Astrocyte (in vitro differentiated cells and primary cell): ENCODE measurements around the gene DHFR2. TPM values are rescaled to one million over a fixed set of nuclear protein-coding genes. Genes with fewer than 3 reads are reported as not detected.
A peak's percentile ranks its signal among the peaks of the same experiment; 100 is the strongest.

ENCODE experiments used
- DNase-seq: peaks from one replicate; pipeline ENCODE4 v3.0.0-alpha.2; 2010; ENCODE audit warnings: low read depth
- FAIRE-seq: peaks from 2 replicates; lab custom pipeline; 2011; peaks lifted over from hg19 to GRCh38; lab: Jason Lieb, UNC
- H2AFZ ChIP-seq: 2 replicates; pipeline ENCODE4 v1.6.0; 2012; ENCODE audit warnings: low read depth, low read length, inconsistent platforms
- H3K27ac ChIP-seq: 2 replicates; pipeline ENCODE4 v1.5.1; 2011; ENCODE audit warnings: low read depth, low read length, inconsistent platforms
- H3K27me3 ChIP-seq: 2 replicates; pipeline ENCODE4 v1.6.0; 2011; ENCODE audit warnings: low read length, inconsistent platforms; ENCODE audit not compliant: insufficient read depth
- H3K36me3 ChIP-seq: 2 replicates; pipeline ENCODE4 v1.5.1; 2011; ENCODE audit warnings: low read length, inconsistent platforms; ENCODE audit not compliant: insufficient read depth
- H3K4me1 ChIP-seq: 2 replicates; pipeline ENCODE4 v1.5.1; 2011; ENCODE audit warnings: low read length, inconsistent platforms; ENCODE audit not compliant: insufficient read depth
- H3K4me2 ChIP-seq: 2 replicates; pipeline ENCODE4 v1.6.0; 2012; ENCODE audit warnings: low read length, inconsistent platforms
- H3K4me3 ChIP-seq: 2 replicates; pipeline ENCODE4 v1.5.1; 2011; ENCODE audit warnings: low read depth, mild to moderate bottlenecking, low read length, inconsistent platforms; ENCODE audit not compliant: insufficient read depth
- H3K79me2 ChIP-seq: 2 replicates; pipeline ENCODE4 v1.6.0; 2012; ENCODE audit warnings: mild to moderate bottlenecking, low read length, inconsistent platforms; ENCODE audit not compliant: insufficient read depth
- H3K9ac ChIP-seq: 2 replicates; pipeline ENCODE4 v1.6.0; 2012; ENCODE audit warnings: mild to moderate bottlenecking, low read length, inconsistent platforms
- H3K9me3 ChIP-seq: 2 replicates; pipeline ENCODE4 v1.5.1; 2012; ENCODE audit warnings: low read depth, mild to moderate bottlenecking, low read length, inconsistent platforms; ENCODE audit not compliant: insufficient read depth
- H4K20me1 ChIP-seq: 2 replicates; pipeline ENCODE4 v1.6.0; 2012; ENCODE audit warnings: low read length, inconsistent platforms; ENCODE audit not compliant: insufficient read depth
- H3K27ac Mint-ChIP-seq: one replicate; pipeline ENCODE4 v1.8.0; 2021; ENCODE audit warnings: mild to moderate bottlenecking, mixed read lengths; ENCODE audit not compliant: unreplicated experiment
- H3K27me3 Mint-ChIP-seq: one replicate; pipeline ENCODE4 v1.8.0; 2021; ENCODE audit warnings: low read depth, mixed read lengths; ENCODE audit not compliant: unreplicated experiment
- H3K36me3 Mint-ChIP-seq: one replicate; pipeline ENCODE4 v1.8.0; 2021; ENCODE audit warnings: low read depth, mixed read lengths; ENCODE audit not compliant: unreplicated experiment
- H3K4me1 Mint-ChIP-seq: one replicate; pipeline ENCODE4 v1.8.0; 2021; ENCODE audit warnings: low read depth, mixed read lengths; ENCODE audit not compliant: unreplicated experiment
- H3K4me3 Mint-ChIP-seq: one replicate; pipeline ENCODE4 v1.8.0; 2021; ENCODE audit warnings: mild to moderate bottlenecking, moderate library complexity, mixed read lengths; ENCODE audit not compliant: unreplicated experiment
- H3K9me3 Mint-ChIP-seq: one replicate; pipeline ENCODE4 v1.8.0; 2021; ENCODE audit warnings: mild to moderate bottlenecking, mixed read lengths; ENCODE audit not compliant: unreplicated experiment
- CTCF ChIP-seq: IDR thresholded peaks from 2 replicates; pipeline ENCODE4 v1.5.1; 2011; ENCODE audit warnings: low read depth, mild to moderate bottlenecking, inconsistent platforms, low read length, moderate library complexity; ENCODE audit not compliant: insufficient read depth
- EZH2 ChIP-seq: IDR thresholded peaks from 2 replicates; pipeline ENCODE4 v1.6.1; 2012; ENCODE audit warnings: mild to moderate bottlenecking, low read length, inconsistent platforms; ENCODE audit not compliant: insufficient read depth
- total RNA-seq: library from RNA; stranded (reverse); gene quantifications from 2 replicates; pipeline ENCODE4 v1.2.1, GENCODE V29; 2021

DHFR2 gene
- total RNA-seq, 1 donor from 2014 or later = 3.4 TPM

- Histone ChIP-seq H3K79me2 (no peaks in the 10 kb centered on the region), H3K4me1 (no peaks in the 10 kb centered on the region), H3K4me3 (no peak overlapping the region), H3K4me2 (no peak overlapping the region), H2AFZ (no peak overlapping the region), H3K9me3 (no peaks in the 10 kb centered on the region), H3K36me3 (no peaks in the 10 kb centered on the region), H3K27me3 (no peaks in the 10 kb centered on the region), H4K20me1 (no peaks in the 10 kb centered on the region), H3K9ac (no peak overlapping the region), H3K27ac (no peak overlapping the region)
- FAIRE-seq (no peak), DNase-seq (no peak)
- peaks cover 5% of the 10 kb centered on the region for H3K36me3 Mint-ChIP-seq
- no peaks in the 10 kb centered on the region for H3K4me1 Mint-ChIP-seq
- no peak overlapping the region for H3K27ac Mint-ChIP-seq
- H3K9me3 Mint-ChIP-seq = no peaks in the 10 kb centered on the region
- TF ChIP-seq EZH2 = no peak
- TF ChIP-seq CTCF = no peak
- H3K4me3 Mint-ChIP-seq = no peak overlapping the region
- no peaks in the 10 kb centered on the region for H3K27me3 Mint-ChIP-seq
Measured at GRCh38 chr3:94043285-94043684, 19.4 kb downstream of the DHFR2 start.

- no peaks in the 10 kb centered on the region for H3K4me1 ChIP-seq
- Mint-ChIP-seq H3K4me1 (no peaks in the 10 kb centered on the region), H3K36me3 (no peaks in the 10 kb centered on the region), H3K9me3 (no peaks in the 10 kb centered on the region), H3K27me3 (no peaks in the 10 kb centered on the region), H3K27ac (no peak overlapping the region), H3K4me3 (no peak overlapping the region)
- FAIRE-seq (peak; percentile 77), DNase-seq (peak; percentile 10)
- no peaks in the 10 kb centered on the region for H3K79me2 ChIP-seq
- H3K9me3 ChIP-seq = no peaks in the 10 kb centered on the region
- no peak overlapping the region for H2AFZ ChIP-seq
- no peaks in the 10 kb centered on the region for H4K20me1 ChIP-seq
- H3K27ac ChIP-seq = no peak overlapping the region
- TF ChIP-seq CTCF = peak; percentile 51
- no peak for TF ChIP-seq EZH2
- H3K27me3 ChIP-seq = no peaks in the 10 kb centered on the region
- H3K36me3 ChIP-seq = no peaks in the 10 kb centered on the region
- no peak overlapping the region for H3K4me2 ChIP-seq
- H3K4me3 ChIP-seq = no peak overlapping the region
- H3K9ac ChIP-seq = no peak overlapping the region
Measured at GRCh38 chr3:94036909-94037507, 25.7 kb downstream of the DHFR2 start.

- no peak within 1 kb of the TSS for H2AFZ ChIP-seq
- H3K27ac Mint-ChIP-seq = no peak within 1 kb of the TSS
Measured at GRCh38 chr3:94028093-94028837, 34.5 kb downstream of the DHFR2 start, which contains the start of gene STX19. Gene STX19 (minus strand): TSS chr3:94028597. CDS start chr3:94015269, 13,328 bp downstream.

More at GRCh38 chr3:94028093-94028837, 34.5 kb downstream of the DHFR2 start, which contains the start of gene STX19:
- Histone ChIP-seq H3K4me2 (no peak within 1 kb of the TSS), H3K79me2 (no peaks in the 10 kb centered on the region), H3K9me3 (no peaks in the 10 kb centered on the region), H4K20me1 (no peaks in the 10 kb centered on the region), H3K36me3 (no peaks in the 10 kb centered on the region), H3K27me3 (no peaks in the 10 kb centered on the region), H3K9ac (no peak within 1 kb of the TSS), H3K27ac (no peak within 1 kb of the TSS), H3K4me3 (no peak within 1 kb of the TSS), H3K4me1 (no peaks in the 10 kb centered on the region)
- Mint-ChIP-seq H3K4me3 (no peak within 1 kb of the TSS), H3K4me1 (no peaks in the 10 kb centered on the region), H3K36me3 (no peaks in the 10 kb centered on the region), H3K27me3 (no peaks in the 10 kb centered on the region), H3K9me3 (no peaks in the 10 kb centered on the region)
- DNase-seq (no peak), FAIRE-seq (no peak)
- no peak for TF ChIP-seq EZH2
- TF ChIP-seq CTCF = no peak
